Hematopoietic multipotent progenitor cell treated with erythropoietin and hydrocortisone succinate and interleukin-3 and kit ligand, for 8 days (in vitro differentiated cells): Measurements from ENCODE around the gene PROS1.
A peak's percentile ranks its signal among the peaks of the same experiment; 100 is the strongest.
"Not testable (repeated sequence)": the region's sequence is repeated elsewhere in the genome, so short reads cannot be mapped to it uniquely, and the experiment has no call there.

Experiments
- DNase-seq: peaks from one replicate; pipeline ENCODE4 v3.0.0-alpha.2; 2015

The PROS1 gene

DNA sequence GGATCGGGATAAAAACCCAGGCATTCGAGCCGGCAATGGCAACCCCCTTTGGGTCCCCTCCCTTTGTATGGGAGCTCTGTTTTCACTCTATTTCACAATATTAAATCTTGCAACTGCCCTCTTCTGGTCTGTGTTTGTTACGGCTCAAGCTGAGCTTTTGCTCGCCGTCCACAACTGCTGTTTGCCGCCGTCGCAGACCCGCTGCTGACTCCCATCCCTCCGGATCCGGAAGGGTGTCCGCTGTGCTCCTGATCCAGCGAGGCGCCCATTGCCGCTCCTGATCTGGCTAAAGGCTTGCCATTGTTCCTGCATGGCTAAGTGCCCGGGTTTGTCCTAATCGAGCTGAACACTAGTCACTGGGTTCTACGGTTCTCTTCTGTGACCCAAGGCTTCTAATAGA, 8.6 kb downstream of the PROS1 start:
- not testable (repeated sequence) for DNase-seq

- no peak for DNase-seq
Measured at GRCh38 chr3:93962798-93963197, 10.9 kb downstream of the PROS1 start.

DNA sequence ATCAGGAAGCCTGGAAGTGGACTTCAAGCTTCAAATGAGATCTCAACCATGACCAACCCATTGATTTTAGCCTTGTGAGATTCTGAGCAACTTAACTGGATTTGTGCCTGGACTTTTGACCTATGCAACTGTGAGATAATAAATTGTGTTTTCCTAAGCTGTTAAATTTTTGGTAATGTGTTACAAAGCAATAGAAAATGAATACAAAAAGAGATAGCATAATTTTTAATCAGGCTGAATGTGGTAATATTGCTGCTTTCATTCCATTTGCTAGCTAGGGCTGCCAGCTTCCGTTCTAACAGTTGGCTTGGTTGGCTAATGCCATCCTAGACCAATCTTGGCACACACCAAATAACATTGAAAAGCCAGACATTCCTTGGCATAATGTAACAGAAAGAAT, 12.2 kb downstream of the PROS1 start:
- DNase-seq = no peak

DNA sequence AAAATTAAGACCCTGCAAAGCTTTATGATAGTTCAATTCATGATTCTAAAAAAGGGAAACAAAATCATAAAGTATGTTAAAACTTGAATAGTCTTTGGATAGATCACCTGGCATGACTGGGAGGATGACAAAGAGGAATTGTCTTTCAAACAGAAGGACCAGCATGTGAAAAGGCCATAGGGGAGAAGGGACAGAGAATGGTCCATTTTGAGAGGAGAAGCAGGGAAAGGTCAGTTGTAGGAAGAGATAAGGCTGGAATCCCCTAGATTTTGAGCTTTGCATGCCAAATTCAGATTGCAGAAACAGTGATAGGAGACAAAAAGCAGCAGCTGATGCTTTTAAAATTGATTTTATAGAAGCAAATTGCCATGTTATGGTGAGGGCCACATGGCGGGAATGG, 12.7 kb downstream of the PROS1 start:
- DNase-seq = no peak

DNA sequence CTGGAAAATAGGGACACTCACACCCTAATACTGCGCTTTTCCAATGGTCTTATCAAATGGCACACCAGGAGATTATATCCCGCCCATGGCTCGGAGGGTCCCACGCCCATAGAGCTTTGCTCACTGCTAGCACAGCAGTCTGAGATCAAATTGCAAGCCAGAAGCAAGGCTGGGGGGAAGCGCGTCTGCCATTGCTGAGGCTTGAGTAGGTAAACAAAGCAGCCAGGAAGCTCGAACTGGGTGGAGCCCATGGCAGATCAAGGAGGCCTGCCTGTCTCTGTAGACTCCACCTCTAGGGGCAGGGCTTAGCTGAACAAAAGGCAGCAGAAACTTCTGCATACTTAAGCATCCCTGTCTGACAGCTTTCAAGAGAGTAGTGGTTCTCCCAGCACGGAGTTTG, 23.7 kb downstream of the PROS1 start:
- DNase-seq = peak; percentile 9

- not testable (repeated sequence) for DNase-seq
Measured at GRCh38 chr3:93937485-93937884, 36.2 kb downstream of the PROS1 start.

GRCh38 chr3:93936549-93936948, 37.1 kb downstream of the PROS1 start:
- no peak for DNase-seq

DNA sequence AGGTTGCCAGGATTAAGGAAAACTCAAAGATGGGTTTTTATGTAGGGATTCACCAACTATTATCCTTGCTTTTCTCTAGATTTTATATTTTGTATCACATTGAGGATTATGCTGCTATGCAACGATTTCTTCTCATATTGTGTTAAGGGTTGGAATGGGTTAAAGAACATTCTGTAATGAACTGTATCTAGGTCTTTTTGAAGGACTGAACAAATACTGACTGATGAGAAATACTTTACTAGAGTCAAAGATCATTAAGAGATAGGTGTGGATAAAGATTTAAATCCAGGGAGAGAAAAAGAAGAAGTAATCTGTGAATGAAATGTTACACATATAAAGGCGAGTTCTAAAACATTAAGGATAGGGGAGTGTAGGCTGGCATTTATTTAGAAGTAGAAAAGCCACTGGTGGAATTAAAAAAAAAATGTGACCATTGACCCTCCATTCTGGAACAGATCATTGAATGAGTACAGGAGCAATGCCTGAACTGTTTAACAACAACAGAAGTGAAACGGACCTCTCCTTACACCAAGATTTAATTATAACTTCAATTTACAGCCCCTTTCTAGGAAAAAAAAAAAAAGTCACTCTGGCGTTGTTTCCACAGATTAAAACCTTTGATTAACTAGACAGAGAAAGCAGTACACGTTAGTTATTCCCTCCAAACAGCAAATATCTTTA, 39.2 kb downstream of the PROS1 start:
- DNase-seq = no peak

DNA sequence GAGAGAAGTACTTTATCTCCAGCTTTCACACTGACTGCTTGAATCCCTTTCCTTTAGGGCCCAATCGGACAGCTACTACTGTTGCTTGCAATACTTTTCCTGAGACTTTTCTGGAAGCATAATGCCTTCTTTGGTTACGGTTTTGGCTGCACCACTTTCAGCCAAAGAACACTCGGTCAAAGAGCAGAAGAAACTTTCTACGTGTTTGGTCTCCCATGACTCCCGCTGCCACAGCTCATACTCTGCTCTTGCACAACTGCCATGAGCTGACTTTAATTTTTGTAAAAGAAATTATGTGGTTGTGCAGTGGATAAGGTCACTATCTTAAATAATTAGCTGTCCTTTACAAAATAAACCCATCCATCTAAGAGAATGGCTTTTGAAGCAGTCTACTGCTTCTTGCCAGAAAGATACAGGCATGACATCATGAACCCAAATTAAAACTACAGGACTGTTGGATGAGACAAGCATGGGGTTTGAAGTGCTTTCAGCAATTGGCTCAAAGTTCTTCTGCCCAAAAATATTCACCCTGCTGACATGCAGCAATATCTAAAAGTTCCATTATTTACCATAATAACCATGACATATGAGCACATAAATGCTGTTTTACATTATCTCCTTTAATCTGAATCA, 42.0 kb downstream of the PROS1 start:
- DNase-seq = no peak

GRCh38 chr3:93930041-93930440, 43.7 kb downstream of the PROS1 start:
- no peak for DNase-seq

- DNase-seq = no peak
Measured at GRCh38 chr3:93926789-93927188, 46.9 kb downstream of the PROS1 start.

DNA sequence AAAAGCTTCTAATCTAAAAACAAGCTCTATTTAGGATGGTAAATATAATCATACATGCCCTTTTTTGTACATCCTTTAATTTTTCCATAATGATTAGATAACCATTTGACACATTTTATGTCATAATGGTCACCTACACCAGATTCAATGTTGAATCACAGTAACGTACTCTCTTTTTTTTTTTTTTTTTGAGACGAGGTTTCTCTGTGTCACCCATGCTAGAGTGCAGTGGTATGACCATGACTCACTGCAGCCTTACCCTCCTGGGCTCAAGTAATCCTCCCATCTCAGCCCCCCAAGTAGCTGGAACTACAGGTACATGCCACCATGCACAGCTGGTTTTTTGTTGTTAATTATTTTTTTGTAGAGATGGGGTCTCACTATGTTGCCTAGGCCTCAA, 49.2 kb downstream of the PROS1 start:
- DNase-seq = no peak

GRCh38 chr3:93923006-93923405, 50.7 kb downstream of the PROS1 start:
- DNase-seq = peak; percentile 53

- DNase-seq = not testable (repeated sequence)
Measured at GRCh38 chr3:93917546-93918029, 56.1 kb downstream of the PROS1 start.

DNA sequence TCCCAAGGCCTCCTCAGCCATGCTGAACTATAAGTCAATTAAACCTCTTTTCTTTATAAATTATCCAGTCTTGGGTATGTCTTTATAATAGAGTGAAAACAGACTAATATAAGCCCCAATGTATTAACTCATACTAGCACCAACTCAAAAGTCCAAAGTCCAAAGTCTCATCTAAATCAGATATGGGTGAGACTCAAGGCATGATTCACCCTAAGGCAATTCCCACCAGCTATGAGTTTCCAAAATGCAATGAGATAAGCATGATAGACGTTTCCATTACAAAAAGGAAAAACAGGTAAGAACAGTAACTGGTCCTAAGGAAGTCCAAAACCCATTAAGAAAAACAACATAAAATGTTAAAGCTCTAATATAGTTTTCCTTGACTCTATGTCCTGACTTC, 60.1 kb downstream of the PROS1 start:
- DNase-seq = not testable (repeated sequence)

DNA sequence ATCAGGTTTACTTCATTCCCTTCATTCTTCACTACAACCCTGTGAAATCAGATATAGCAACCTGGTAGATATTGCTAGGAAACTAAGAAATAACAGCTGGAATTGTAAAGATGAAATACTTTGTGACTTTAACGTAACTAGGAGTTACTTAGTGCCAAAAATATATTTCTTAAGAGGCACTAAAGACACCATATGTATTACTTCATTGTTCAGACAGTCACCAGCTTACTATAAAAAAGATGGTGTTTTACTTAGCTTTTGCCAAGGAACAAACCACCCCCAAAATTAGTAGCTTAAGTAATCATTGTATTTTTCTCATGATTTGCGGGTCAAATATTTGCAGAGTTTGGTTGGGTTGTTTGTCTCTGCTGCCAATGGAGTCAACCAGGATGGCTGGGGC, 62.5 kb downstream of the PROS1 start:
- no peak for DNase-seq

DNA sequence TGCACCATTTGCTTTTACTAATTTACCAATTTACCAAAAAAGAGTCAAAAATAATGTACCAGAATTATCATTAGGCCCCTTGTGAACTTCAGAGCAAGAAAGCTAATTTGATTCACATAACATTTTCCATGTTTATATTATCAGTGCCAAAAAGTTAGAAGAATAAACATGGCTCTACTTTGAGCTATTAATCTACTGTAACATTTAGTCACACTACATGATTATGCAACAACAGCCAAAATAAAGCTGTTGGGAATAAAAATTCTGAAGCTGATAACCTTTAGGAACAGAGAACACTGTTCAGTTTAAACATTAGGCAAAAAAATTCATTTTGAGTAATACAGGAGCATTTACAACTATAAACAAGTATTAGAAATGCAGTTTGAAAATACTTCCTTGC, 63.6 kb downstream of the PROS1 start:
- DNase-seq = no peak

DNA sequence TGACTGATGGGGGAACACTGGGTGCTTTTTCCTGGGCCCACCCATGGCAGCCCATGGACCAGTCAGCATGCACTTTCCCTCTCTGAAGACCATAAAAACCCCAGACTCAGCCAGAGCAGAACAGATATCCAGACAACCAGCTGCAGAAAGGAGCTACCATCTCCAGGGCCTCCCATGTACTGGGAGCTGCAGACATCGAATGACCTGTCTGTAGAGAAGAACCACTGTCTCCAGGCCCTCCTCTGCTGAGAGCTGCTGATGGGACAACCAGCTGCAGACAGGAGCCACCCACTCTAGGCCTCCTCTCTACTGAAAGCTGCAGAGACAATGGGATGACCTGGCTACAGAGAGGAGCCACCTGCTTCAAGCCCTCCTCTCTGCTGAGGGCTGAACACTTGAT, 66.6 kb downstream of the PROS1 start:
- no peak for DNase-seq

GRCh38 chr3:93906245-93906644, 67.5 kb downstream of the PROS1 start:
- DNase-seq = no peak

DNA sequence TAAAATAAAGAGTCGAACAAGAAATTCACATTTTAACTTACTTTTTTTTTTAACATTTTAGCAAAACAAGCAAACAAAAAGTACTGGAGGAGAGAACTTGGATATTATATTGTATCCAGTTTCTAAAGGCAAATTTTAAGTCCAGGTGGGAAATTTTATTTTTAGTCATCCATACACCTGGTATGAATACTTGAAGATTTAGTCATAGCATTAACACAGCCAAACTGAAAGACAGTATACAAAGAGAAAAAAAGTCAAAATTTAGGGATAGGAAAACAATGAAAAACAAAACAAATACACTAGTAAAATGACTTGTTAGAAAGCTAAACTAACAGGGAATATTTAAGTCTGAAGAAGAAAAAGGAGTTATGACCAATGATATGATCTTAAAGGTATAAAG, 69.1 kb downstream of the PROS1 start:
- DNase-seq = no peak

DNA sequence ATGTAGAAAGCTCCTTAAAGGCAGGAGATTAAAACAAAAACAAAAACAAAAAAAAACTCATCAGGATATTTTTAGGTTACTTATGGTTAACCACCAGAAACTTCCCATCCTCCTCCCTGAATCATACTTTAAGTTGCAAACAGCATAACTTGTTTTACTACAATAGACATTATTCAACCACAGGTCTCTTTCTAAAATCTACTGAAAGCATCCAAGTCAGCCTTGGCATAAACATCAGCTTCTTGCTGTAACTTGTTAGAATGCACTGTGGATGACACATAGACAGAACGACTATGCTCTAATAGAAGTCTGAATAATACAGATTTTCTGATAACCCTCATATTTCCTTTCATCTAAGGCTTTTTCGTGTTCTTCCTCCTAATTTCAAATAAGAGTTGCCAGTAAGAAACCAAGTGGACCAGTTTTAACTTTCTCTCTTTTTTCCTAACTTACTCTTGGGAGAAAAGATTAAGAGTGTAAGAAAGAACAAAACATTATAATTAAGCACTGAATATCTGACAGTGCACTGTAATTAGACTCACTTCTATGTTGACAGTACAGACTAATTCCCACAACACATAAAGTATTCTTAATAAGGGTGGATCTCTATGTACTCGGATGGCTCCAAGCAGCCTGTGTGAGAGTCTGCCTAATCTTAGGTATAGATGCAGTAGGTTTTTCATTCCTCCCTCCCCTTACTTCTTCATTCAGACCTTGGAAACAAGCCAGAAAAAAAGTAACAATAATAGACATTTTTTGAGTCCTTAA, 95.3 kb downstream of the PROS1 start:
- DNase-seq = not testable (repeated sequence)

DNA sequence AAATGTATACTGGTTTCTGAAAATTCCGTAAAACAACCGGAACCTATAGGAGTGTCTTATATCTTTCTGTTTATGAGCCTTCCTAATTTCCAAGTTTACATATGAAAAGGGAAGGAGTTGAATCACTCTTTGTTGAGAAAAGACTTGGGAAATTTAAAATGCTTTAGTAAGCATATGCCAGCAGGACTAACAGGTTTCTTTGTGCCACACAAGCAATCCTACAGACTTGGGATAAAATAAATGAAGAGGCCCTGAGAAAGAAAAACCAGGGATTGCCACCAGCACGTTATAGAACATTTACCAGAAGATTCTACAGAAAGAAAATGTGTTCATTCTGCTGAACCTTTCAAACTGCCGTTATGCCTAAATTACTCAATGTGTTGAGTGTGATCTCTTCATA, 96.3 kb downstream of the PROS1 start:
- not testable (repeated sequence) for DNase-seq

GRCh38 chr3:93873412-93873811, 100.3 kb downstream of the PROS1 start:
- not testable (repeated sequence) for DNase-seq

GRCh38 chr3:93867425-93867824, 106.3 kb downstream of the PROS1 start:
- DNase-seq = no peak
